ENCODE measurements around the gene COX6A1. TPM values are rescaled to one million over a fixed set of nuclear protein-coding genes. Genes with fewer than 3 reads are reported as not detected.

Gene COX6A1
- polyA plus RNA-seq, 1 experiment: 414 TPM

- H3K4me3 ChIP-seq (ENCODE audit: low read depth, low read length): no peak overlapping the region
- no peaks in the 10 kb centered on the region for H3K27me3 ChIP-seq (ENCODE audit: control insufficient read depth, insufficient read depth, low read length)
- DNase-seq (ENCODE audit: low read depth, low spot score): no peak
- no peaks in the 10 kb centered on the region for H3K9me3 ChIP-seq (ENCODE audit: control insufficient read depth, insufficient read depth, low read length)
- CTCF ChIA-PET: no interaction called here
- H3K27ac ChIP-seq (ENCODE audit: low read depth, low read length): no peak overlapping the region
- no peak for TF ChIP-seq CTCF (IDR thresholded peaks at IDR 0.05; ENCODE audit: low read depth, low read length)
- POLR2A ChIA-PET: interaction anchor here (0.7 kb wide), 1 partner anchor 119 kb away, joined by 3 read pairs; the partner anchor contains the start of gene POP5
Observed at GRCh38 chr12:120462099-120462640, 24.3 kb downstream of the COX6A1 start.

GRCh38 chr12:120463712-120464111, 25.8 kb downstream of the COX6A1 start:
- POLR2A ChIA-PET: no interaction called here
- CTCF ChIA-PET: interaction anchor here (0.6 to 1.1 kb wide), 3 partner anchors 10 to 156 kb away, joined by 3 to 5 read pairs (median 5); no protein-coding TSS in a partner anchor
- no peaks in the 10 kb centered on the region for H3K9me3 ChIP-seq (ENCODE audit: control insufficient read depth, insufficient read depth, low read length)
- no peaks in the 10 kb centered on the region for H3K27me3 ChIP-seq (ENCODE audit: control insufficient read depth, insufficient read depth, low read length)
- no peak overlapping the region for H3K27ac ChIP-seq (ENCODE audit: low read depth, low read length)
- no peak for DNase-seq (ENCODE audit: low read depth, low spot score)
- no peak for TF ChIP-seq CTCF (IDR thresholded peaks at IDR 0.05; ENCODE audit: low read depth, low read length)
- no peak overlapping the region for H3K4me3 ChIP-seq (ENCODE audit: low read depth, low read length)

- Histone ChIP-seq H3K4me3 (ENCODE audit: low read depth, low read length) (no peak overlapping the region), H3K27me3 (ENCODE audit: control insufficient read depth, insufficient read depth, low read length) (no peaks in the 10 kb centered on the region), H3K27ac (ENCODE audit: low read depth, low read length) (no peak overlapping the region), H3K9me3 (ENCODE audit: control insufficient read depth, insufficient read depth, low read length) (no peaks in the 10 kb centered on the region; the same call in 1 of the 2 replicates)
- TF ChIP-seq CTCF (IDR thresholded peaks at IDR 0.05; ENCODE audit: low read depth, low read length): no peak
- no peak for DNase-seq (ENCODE audit: low read depth, low spot score)
- POLR2A ChIA-PET: interaction anchor here (1.1 kb wide), 1 partner anchor 13 kb away, joined by 4 read pairs; no protein-coding TSS in a partner anchor
- CTCF ChIA-PET: interaction anchor here (0.8 to 2.4 kb wide), 6 partner anchors 8 to 109 kb away, joined by 3 to 10 read pairs (median 4); partner anchors contain the start of gene DYNLL1
Observed at GRCh38 chr12:120465756-120466155, 27.8 kb downstream of the COX6A1 start.

- ChIA-PET POLR2A (interaction anchor here (0.7 to 1.1 kb wide), 4 partner anchors 14 to 105 kb away, joined by 3 to 6 read pairs (median 4); no protein-coding TSS in a partner anchor), CTCF (interaction anchor here (0.6 to 2.4 kb wide), 14 partner anchors 8 to 950 kb away, joined by 3 to 10 read pairs (median 4); partner anchors contain the start of genes DYNLL1 and POP5)
- Histone ChIP-seq H3K9me3 (ENCODE audit: control insufficient read depth, insufficient read depth, low read length) (no peaks in the 10 kb centered on the region; the same call in 1 of the 2 replicates), H3K4me3 (ENCODE audit: low read depth, low read length) (no peak overlapping the region), H3K27me3 (ENCODE audit: control insufficient read depth, insufficient read depth, low read length) (no peaks in the 10 kb centered on the region), H3K27ac (ENCODE audit: low read depth, low read length) (peak overlapping the region; percentile 2)
- DNase-seq (ENCODE audit: low read depth, low spot score): no peak
- TF ChIP-seq CTCF (IDR thresholded peaks at IDR 0.05; ENCODE audit: low read depth, low read length): peak; percentile 65
Observed at GRCh38 chr12:120466560-120467315, 28.8 kb downstream of the COX6A1 start.
